Colonic mucosa (tissue), 4 donors: ENCODE results near the gene WDR49. TPM values are rescaled to one million over a fixed set of nuclear protein-coding genes. Genes with fewer than 3 reads are reported as not detected.

Source experiments
- DNase-seq: peaks from one replicate; pipeline ENCODE4 v3.0.0-alpha.2; 2020
- H3K27ac ChIP-seq: fragments of 200-600 bp; one replicate; pipeline ENCODE4 v1.8.0; 2021
- H3K27me3 ChIP-seq: fragments of 200-600 bp; one replicate; pipeline ENCODE4 v1.8.0; 2021
- H3K36me3 ChIP-seq: fragments of 200-600 bp; one replicate; pipeline ENCODE4 v1.8.0; 2021
- H3K4me1 ChIP-seq: fragments of 200-600 bp; one replicate; pipeline ENCODE4 v1.8.0; 2021; ENCODE audit warnings: mild to moderate bottlenecking
- H3K4me3 ChIP-seq: fragments of 200-600 bp; one replicate; pipeline ENCODE4 v1.8.0; 2021
- H3K9ac ChIP-seq, 2 donors: one replicate each; pipeline ENCODE4 v1.7.0; 2013; ENCODE audit warnings: control low read depth in 2 of 2, low read depth in 2 of 2, low read length in 2 of 2
- H3K9me3 ChIP-seq: fragments of 200-600 bp; one replicate; pipeline ENCODE4 v1.8.0; 2021
- CTCF ChIP-seq: fragments of 200-600 bp; IDR thresholded peaks from one replicate; pipeline ENCODE4 v1.8.0; 2022; ENCODE audit warnings: antibody characterized with exemption, mild to moderate bottlenecking
- intact Hi-C: fragments of 100-400 bp; cut with DNase I; formaldehyde crosslinking; loops from one replicate; pipeline ENCODE4 v1.14.1; 2022
- total RNA-seq, 2 donors: library from RNA; stranded (reverse); fragmentation: NEBNext Ultra II Directional in 1 of 2; extraction: Animal tissue kit (Norgen Biotek cat#: 25700) in 1 of 2; gene quantifications; one replicate each; pipeline ENCODE4 v1.2.1, GENCODE V29; 2021
- donor health status: healthy.
- donor health status: DM: no; HTN: no; CAD: no.
- donor health status: DM: no; HTN: no; CAD: no.

WDR49 gene
- total RNA-seq, 2 donors from 2014 or later: 0.98 TPM; not detected in 1

DNA sequence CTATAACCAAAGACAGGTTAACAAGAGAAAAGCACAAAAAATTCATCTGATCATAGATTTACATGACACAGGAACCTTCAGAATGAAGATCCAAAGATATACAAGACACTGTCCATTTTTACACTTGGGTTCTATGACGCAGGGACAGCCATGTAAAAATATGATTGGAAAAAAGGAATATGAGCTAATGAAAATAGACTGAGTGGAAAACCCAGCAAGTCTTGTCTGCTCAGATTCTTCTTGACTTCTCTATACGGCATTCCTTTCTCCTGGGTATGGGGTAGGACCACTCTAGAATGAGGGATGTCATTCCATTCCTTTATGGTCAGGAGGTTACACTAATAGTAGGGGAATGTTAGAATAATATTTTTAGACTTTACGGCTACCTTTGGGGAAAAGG is 46.9 kb downstream of the WDR49 start:
- H3K36me3 ChIP-seq: no peaks in the 10 kb centered on the region
- H3K9ac ChIP-seq: no peak overlapping the region
- no peak for TF ChIP-seq CTCF
- intact Hi-C loops: no loop called here
- no peaks in the 10 kb centered on the region for H3K27me3 ChIP-seq
- H3K27ac ChIP-seq: no peak overlapping the region
- H3K9me3 ChIP-seq: no peaks in the 10 kb centered on the region
- no peaks in the 10 kb centered on the region for H3K4me1 ChIP-seq
- no peak overlapping the region for H3K4me3 ChIP-seq
- DNase-seq: no peak

DNA sequence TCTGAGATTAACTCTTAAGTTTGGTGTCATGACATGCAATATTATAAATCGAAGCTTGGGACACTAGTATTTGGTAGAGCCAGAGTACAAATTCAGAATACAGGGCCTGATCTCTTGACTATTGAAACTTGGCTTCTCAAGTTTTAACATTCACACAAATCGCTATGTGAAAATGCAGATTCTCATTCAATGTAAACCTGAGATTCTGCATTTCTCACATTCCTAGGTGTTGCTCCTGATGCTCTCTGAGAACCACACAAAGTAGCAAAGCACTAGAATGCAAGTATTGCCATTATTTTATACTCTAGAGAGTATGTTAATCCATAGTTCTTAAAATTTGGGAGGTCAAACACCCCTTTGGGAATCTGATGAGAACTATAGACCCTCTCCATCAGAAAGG is 47.9 kb downstream of the WDR49 start:
- Histone ChIP-seq H3K9me3 (no peaks in the 10 kb centered on the region), H3K36me3 (no peaks in the 10 kb centered on the region), H3K9ac (no peak overlapping the region), H3K4me1 (no peaks in the 10 kb centered on the region), H3K27me3 (no peaks in the 10 kb centered on the region), H3K4me3 (no peak overlapping the region), H3K27ac (no peak overlapping the region)
- intact Hi-C loops: no loop called here
- no peak for TF ChIP-seq CTCF
- no peak for DNase-seq

- Histone ChIP-seq H3K27ac (no peak overlapping the region), H3K27me3 (no peaks in the 10 kb centered on the region), H3K4me3 (no peak overlapping the region), H3K9ac (no peak overlapping the region), H3K4me1 (no peaks in the 10 kb centered on the region), H3K36me3 (no peaks in the 10 kb centered on the region), H3K9me3 (no peaks in the 10 kb centered on the region)
- intact Hi-C loops: no loop called here
- no peak for TF ChIP-seq CTCF
- DNase-seq: no peak
Measured at GRCh38 chr3:167602041-167602440, 51.7 kb downstream of the WDR49 start.

DNA sequence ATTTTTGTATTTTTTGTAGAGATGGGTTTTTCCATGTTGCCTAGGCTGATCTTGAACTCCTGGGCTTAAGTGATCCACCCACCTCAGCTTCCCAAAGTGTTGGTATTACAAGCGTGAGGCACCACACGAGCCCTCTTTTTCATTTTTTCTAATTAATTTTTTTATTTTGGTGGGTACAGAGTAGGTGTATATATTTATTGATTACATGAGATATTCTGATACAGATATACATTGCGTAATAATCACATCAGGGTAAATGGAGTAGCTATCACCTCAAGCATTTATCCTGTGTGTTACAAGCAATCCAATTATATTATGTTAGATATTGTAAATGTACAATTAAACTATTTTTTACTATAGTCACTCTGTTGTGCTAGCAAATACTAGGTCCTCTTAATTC is 66.1 kb downstream of the WDR49 start:
- no peak for DNase-seq
- H3K27ac ChIP-seq: no peak overlapping the region
- no peak for TF ChIP-seq CTCF
- H3K4me1 ChIP-seq: no peaks in the 10 kb centered on the region
- no peaks in the 10 kb centered on the region for H3K27me3 ChIP-seq
- H3K36me3 ChIP-seq: no peaks in the 10 kb centered on the region
- no peak overlapping the region for H3K9ac ChIP-seq
- H3K4me3 ChIP-seq: no peak overlapping the region
- intact Hi-C loops: no loop called here
- no peaks in the 10 kb centered on the region for H3K9me3 ChIP-seq

DNA sequence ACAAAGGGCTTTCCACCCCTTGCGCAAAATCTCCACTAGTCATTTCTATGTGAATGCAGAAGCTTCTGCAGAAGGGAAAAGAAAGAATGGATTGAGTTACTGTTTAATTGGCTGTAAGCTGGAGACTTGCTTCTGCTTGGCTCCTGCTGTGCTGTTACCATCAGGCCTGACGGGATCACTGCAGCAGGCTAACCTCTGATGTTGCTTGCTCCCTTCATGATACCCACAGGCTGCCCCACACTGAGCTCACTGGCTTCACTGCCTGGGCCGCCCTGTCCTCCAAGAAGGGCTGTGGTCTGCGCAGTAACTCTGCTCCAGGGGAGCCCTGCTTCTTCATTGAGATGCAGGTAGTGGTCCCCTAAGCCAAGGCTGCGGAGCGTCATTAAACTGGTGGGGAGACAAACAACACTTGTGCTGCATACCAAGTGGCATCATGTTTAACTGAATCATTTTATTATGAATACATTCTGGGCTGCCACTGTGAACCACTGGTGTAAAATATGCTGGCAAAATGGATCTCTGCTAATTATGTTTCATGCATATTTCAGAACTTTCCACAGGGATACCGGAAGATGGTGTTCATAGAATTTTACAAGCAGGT is 78.6 kb downstream of the WDR49 start:
- no peak for TF ChIP-seq CTCF
- intact Hi-C loops: no loop called here
- Histone ChIP-seq H3K36me3 (no peaks in the 10 kb centered on the region), H3K27me3 (no peaks in the 10 kb centered on the region), H3K4me3 (no peak overlapping the region), H3K9me3 (no peaks in the 10 kb centered on the region), H3K4me1 (no peaks in the 10 kb centered on the region), H3K27ac (no peak overlapping the region), H3K9ac (no peak overlapping the region)
- DNase-seq: no peak

DNA sequence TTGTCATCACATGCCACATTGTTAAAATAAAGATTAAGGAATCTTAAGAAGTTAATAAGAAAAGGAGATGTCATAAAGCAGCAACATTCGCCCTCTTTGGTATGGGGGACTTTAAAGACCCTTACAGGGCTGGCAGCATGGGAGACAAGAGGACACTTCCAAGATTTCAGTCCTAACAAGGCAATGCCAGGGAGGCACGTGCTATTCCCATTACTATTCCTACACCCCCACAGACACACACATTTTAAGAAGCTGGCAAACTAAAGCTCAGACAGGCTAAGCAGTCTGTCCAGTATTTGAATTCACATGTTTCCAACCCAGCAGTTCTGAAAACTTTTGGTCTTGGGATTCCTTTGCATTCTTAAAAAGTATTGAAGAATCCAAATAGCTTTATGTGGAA is 80.8 kb downstream of the WDR49 start:
- H3K27me3 ChIP-seq: no peaks in the 10 kb centered on the region
- TF ChIP-seq CTCF: no peak
- H3K36me3 ChIP-seq: no peaks in the 10 kb centered on the region
- no peak overlapping the region for H3K27ac ChIP-seq
- H3K4me1 ChIP-seq: no peaks in the 10 kb centered on the region
- no peak overlapping the region for H3K4me3 ChIP-seq
- intact Hi-C loops: no loop called here
- DNase-seq: no peak
- H3K9me3 ChIP-seq: no peaks in the 10 kb centered on the region
- H3K9ac ChIP-seq: no peak overlapping the region
